ENCODE data around the gene CCDC85B. TPM values are rescaled to one million over a fixed set of nuclear protein-coding genes. Genes with fewer than 3 reads are reported as not detected.

Gene CCDC85B
- total and polyA plus RNA-seq, 2 of the 13 experiments (the other 11 are each of a cell fraction or from before 2014, with no cell fraction given), result 8.2 to 19.5 TPM

- TF ChIP-seq, protein P1, sequence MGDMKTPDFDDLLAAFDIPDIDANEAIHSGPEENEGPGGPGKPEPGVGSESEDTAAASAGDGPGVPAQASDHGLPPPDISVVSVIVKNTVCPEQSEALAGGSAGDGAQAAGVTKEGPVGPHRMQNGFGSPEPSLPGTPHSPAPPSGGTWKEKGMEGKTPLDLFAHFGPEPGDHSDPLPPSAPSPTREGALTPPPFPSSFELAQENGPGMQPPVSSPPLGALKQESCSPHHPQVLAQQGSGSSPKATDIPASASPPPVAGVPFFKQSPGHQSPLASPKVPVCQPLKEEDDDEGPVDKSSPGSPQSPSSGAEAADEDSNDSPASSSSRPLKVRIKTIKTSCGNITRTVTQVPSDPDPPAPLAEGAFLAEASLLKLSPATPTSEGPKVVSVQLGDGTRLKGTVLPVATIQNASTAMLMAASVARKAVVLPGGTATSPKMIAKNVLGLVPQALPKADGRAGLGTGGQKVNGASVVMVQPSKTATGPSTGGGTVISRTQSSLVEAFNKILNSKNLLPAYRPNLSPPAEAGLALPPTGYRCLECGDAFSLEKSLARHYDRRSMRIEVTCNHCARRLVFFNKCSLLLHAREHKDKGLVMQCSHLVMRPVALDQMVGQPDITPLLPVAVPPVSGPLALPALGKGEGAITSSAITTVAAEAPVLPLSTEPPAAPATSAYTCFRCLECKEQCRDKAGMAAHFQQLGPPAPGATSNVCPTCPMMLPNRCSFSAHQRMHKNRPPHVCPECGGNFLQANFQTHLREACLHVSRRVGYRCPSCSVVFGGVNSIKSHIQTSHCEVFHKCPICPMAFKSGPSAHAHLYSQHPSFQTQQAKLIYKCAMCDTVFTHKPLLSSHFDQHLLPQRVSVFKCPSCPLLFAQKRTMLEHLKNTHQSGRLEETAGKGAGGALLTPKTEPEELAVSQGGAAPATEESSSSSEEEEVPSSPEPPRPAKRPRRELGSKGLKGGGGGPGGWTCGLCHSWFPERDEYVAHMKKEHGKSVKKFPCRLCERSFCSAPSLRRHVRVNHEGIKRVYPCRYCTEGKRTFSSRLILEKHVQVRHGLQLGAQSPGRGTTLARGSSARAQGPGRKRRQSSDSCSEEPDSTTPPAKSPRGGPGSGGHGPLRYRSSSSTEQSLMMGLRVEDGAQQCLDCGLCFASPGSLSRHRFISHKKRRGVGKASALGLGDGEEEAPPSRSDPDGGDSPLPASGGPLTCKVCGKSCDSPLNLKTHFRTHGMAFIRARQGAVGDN (CRISPR knock-in tag; IDR thresholded peaks at IDR 0.05), result peak; percentile 14; the same call in 1 of the 2 replicates
- TF ChIP-seq ZBTB42 (CRISPR knock-in tag; IDR thresholded peaks at IDR 0.05) (no peak), ELF3 (CRISPR knock-in tag; IDR thresholded peaks at IDR 0.05) (no peak), ZNF652 (CRISPR knock-in tag; IDR thresholded peaks at IDR 0.05; ENCODE audit: borderline replicate concordance, low read depth) (no peak), AGO1 (IDR thresholded peaks at IDR 0.05; ENCODE audit: low read depth, low read length, poor library complexity, severe bottlenecking) (peak; percentile 70), ZNF143 (CRISPR knock-in tag; IDR thresholded peaks at IDR 0.05) (peak; percentile 83), RBFOX2 (IDR thresholded peaks at IDR 0.05; ENCODE audit: low read depth, low read length) (peak; percentile 54), REL (CRISPR knock-in tag; conservative IDR thresholded peaks at IDR 0.05) (no peak), ZNF225 (CRISPR knock-in tag; IDR thresholded peaks at IDR 0.05) (0 out of 2 replicates have a peak, but pooled peaks have one; percentile 36), AGO2 (optimal IDR thresholded peaks at IDR 0.05; ENCODE audit: low read depth, low read length) (peak; percentile 89), SAFB2 (CRISPR knock-in tag; IDR thresholded peaks at IDR 0.05; ENCODE audit: borderline replicate concordance, low read depth) (no peak), POLR2AphosphoS5 (IDR thresholded peaks at IDR 0.05; ENCODE audit: low read depth, low read length) (0 out of 2 replicates have a peak, but pooled peaks have one; percentile 3), PAF1 (CRISPR knock-in tag; IDR thresholded peaks at IDR 0.05) (0 out of 2 replicates have a peak, but pooled peaks have one; percentile 65), POLR2A (IDR thresholded peaks at IDR 0.05; ENCODE audit: insufficient read depth in 1 of 2, low read depth in 2 of 2, low read length in 2 of 2) (peak in 1 of 2 experiments; percentile 32; a peak in 1 of 4 replicates), HCFC1 (IDR thresholded peaks at IDR 0.05; ENCODE audit: low read depth, low read length) (peak; percentile 69), RCOR2 (CRISPR knock-in tag; IDR thresholded peaks at IDR 0.05) (no peak), SUZ12 (IDR thresholded peaks at IDR 0.05; ENCODE audit: low read depth, low read length) (peak; percentile 52; the same call in 1 of the 2 replicates), FOSL1 (CRISPR knock-in tag; IDR thresholded peaks at IDR 0.05; ENCODE audit: borderline replicate concordance) (no peak), POLR2G (IDR thresholded peaks at IDR 0.05; ENCODE audit: low read depth, low read length) (0 out of 2 replicates have a peak, but pooled peaks have one; percentile 20), SRSF1 (optimal IDR thresholded peaks at IDR 0.05; ENCODE audit: low read depth, low read length) (no peak), ZNF768 (CRISPR knock-in tag; IDR thresholded peaks at IDR 0.05) (0 out of 2 replicates have a peak, but pooled peaks have one; percentile 15)
- TF ChIP-seq, protein P2, sequence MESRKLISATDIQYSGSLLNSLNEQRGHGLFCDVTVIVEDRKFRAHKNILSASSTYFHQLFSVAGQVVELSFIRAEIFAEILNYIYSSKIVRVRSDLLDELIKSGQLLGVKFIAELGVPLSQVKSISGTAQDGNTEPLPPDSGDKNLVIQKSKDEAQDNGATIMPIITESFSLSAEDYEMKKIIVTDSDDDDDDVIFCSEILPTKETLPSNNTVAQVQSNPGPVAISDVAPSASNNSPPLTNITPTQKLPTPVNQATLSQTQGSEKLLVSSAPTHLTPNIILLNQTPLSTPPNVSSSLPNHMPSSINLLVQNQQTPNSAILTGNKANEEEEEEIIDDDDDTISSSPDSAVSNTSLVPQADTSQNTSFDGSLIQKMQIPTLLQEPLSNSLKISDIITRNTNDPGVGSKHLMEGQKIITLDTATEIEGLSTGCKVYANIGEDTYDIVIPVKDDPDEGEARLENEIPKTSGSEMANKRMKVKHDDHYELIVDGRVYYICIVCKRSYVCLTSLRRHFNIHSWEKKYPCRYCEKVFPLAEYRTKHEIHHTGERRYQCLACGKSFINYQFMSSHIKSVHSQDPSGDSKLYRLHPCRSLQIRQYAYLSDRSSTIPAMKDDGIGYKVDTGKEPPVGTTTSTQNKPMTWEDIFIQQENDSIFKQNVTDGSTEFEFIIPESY (CRISPR knock-in tag; IDR thresholded peaks at IDR 0.05), result 0 out of 2 replicates have a peak, but pooled peaks have one; percentile 20
These were observed 22.3 kb upstream of the CCDC85B start (continued) for GRCh38 chr11:65868076-65868667.

Data from HepG2 (cell line).